Measurements from ENCODE around the gene IGF1R. TPM values are rescaled to one million over a fixed set of nuclear protein-coding genes. Genes with fewer than 3 reads are reported as not detected.
A peak's percentile ranks its signal among the peaks of the same experiment; 100 is the strongest.

The IGF1R gene
- total RNA-seq, 1 experiment from 2014 or later: 3.8 TPM

- BruUV-seq (replicated peaks): no TSS peak
- H3K79me2 ChIP-seq (ENCODE audit: low read length): no peaks in the 10 kb centered on the region; the same call in 1 of the 2 replicates
- H4K20me1 ChIP-seq (ENCODE audit: low read length): no peaks in the 10 kb centered on the region
- ChIA-PET POLR2A (ENCODE audit: unreplicated experiment) (no interaction called here), CTCF (no interaction called here)
- no peaks in the 10 kb centered on the region for H3K9me2 ChIP-seq (replicated peaks; ENCODE audit: low read length)
- no peaks in the 10 kb centered on the region for H3K9me3 ChIP-seq (ENCODE audit: low read length)
- H2AFZ ChIP-seq (ENCODE audit: low read length): no peak overlapping the region
- intact Hi-C loops (cut with micrococcal nuclease): no loop called here
- H3K36me3 ChIP-seq (ENCODE audit: low read depth, low read length): no peaks in the 10 kb centered on the region
- H3K4me1 ChIP-seq (ENCODE audit: insufficient read depth, low read length): peaks cover 7% of the 10 kb centered on the region
- no peaks in the 10 kb centered on the region for H3K27me3 ChIP-seq (ENCODE audit: low read length)
- DNase-seq (no peak), ATAC-seq (no peak)
- H3F3A ChIP-seq (ENCODE audit: low read length, unreplicated experiment): no peaks in the 10 kb centered on the region
- no peak for TF ChIP-seq EZH2phosphoT487 (IDR thresholded peaks at IDR 0.05; ENCODE audit: borderline replicate concordance, low read length)
- TF ChIP-seq EZH2 (IDR thresholded peaks at IDR 0.05; ENCODE audit: low read length, unreplicated experiment): no peak
- no peak for TF ChIP-seq CTCF (conservative IDR thresholded peaks at IDR 0.05; ENCODE audit: low read depth, low read length)
- H3K4me3 ChIP-seq (ENCODE audit: low read length): no peak overlapping the region
- no peak overlapping the region for H3K27ac ChIP-seq (ENCODE audit: low read length)
- H3K9ac ChIP-seq (ENCODE audit: low read length): no peak overlapping the region
- H3K4me2 ChIP-seq (ENCODE audit: low read length): no peak overlapping the region
These were observed 92.6 kb downstream of the IGF1R start for GRCh38 chr15:98740963-98741362.

- H3F3A ChIP-seq (ENCODE audit: low read length, unreplicated experiment): no peaks in the 10 kb centered on the region
- H2AFZ ChIP-seq (ENCODE audit: low read length): no peak overlapping the region
- no peaks in the 10 kb centered on the region for H3K36me3 ChIP-seq (ENCODE audit: low read depth, low read length)
- H3K27me3 ChIP-seq (ENCODE audit: low read length): no peaks in the 10 kb centered on the region
- no peaks in the 10 kb centered on the region for H3K9me2 ChIP-seq (replicated peaks; ENCODE audit: low read length)
- no peak overlapping the region for H3K4me3 ChIP-seq (ENCODE audit: low read length)
- no peak overlapping the region for H3K9ac ChIP-seq (ENCODE audit: low read length)
- peak; percentile 37 for ATAC-seq
- H3K4me2 ChIP-seq (ENCODE audit: low read length): no peak overlapping the region
- peaks cover 12% of the 10 kb centered on the region for H3K4me1 ChIP-seq (ENCODE audit: insufficient read depth, low read length)
- TF ChIP-seq EZH2phosphoT487 (IDR thresholded peaks at IDR 0.05; ENCODE audit: borderline replicate concordance, low read length): no peak
- no peak for TF ChIP-seq EZH2 (IDR thresholded peaks at IDR 0.05; ENCODE audit: low read length, unreplicated experiment)
- TF ChIP-seq CTCF (conservative IDR thresholded peaks at IDR 0.05; ENCODE audit: low read depth, low read length): no peak
- ChIA-PET CTCF (no interaction called here), POLR2A (ENCODE audit: unreplicated experiment) (no interaction called here)
- DNase-seq: peak; percentile 22
- no TSS peak for BruUV-seq (replicated peaks)
- H3K27ac ChIP-seq (ENCODE audit: low read length): peak overlapping the region; percentile 29
- intact Hi-C loops (cut with micrococcal nuclease): no loop called here
- H3K79me2 ChIP-seq (ENCODE audit: low read length): no peaks in the 10 kb centered on the region; the same call in 1 of the 2 replicates
- H3K9me3 ChIP-seq (ENCODE audit: low read length): no peaks in the 10 kb centered on the region
- H4K20me1 ChIP-seq (ENCODE audit: low read length): no peaks in the 10 kb centered on the region
These were observed 94.8 kb downstream of the IGF1R start for GRCh38 chr15:98743177-98743576.

GRCh38 chr15:98744506-98744905 lies 96.2 kb downstream of the IGF1R start:
- DNase-seq (no peak), ATAC-seq (no peak)
- no peak for TF ChIP-seq EZH2 (IDR thresholded peaks at IDR 0.05; ENCODE audit: low read length, unreplicated experiment)
- no peak for TF ChIP-seq EZH2phosphoT487 (IDR thresholded peaks at IDR 0.05; ENCODE audit: borderline replicate concordance, low read length)
- TF ChIP-seq CTCF (conservative IDR thresholded peaks at IDR 0.05; ENCODE audit: low read depth, low read length): no peak
- H3K79me2 ChIP-seq (ENCODE audit: low read length): no peaks in the 10 kb centered on the region
- H2AFZ ChIP-seq (ENCODE audit: low read length): no peak overlapping the region
- H3K4me1 ChIP-seq (ENCODE audit: insufficient read depth, low read length): peaks cover 12% of the 10 kb centered on the region
- H3K4me2 ChIP-seq (ENCODE audit: low read length): no peak overlapping the region
- H3K9me2 ChIP-seq (replicated peaks; ENCODE audit: low read length): no peaks in the 10 kb centered on the region
- H3K9ac ChIP-seq (ENCODE audit: low read length): no peak overlapping the region
- CTCF ChIA-PET: no interaction called here
- POLR2A ChIA-PET (ENCODE audit: unreplicated experiment): no interaction called here
- intact Hi-C loops (cut with micrococcal nuclease): no loop called here
- no peaks in the 10 kb centered on the region for H3K9me3 ChIP-seq (ENCODE audit: low read length)
- no TSS peak for BruUV-seq (replicated peaks)
- H4K20me1 ChIP-seq (ENCODE audit: low read length): no peaks in the 10 kb centered on the region
- no peaks in the 10 kb centered on the region for H3K27me3 ChIP-seq (ENCODE audit: low read length)
- no peak overlapping the region for H3K4me3 ChIP-seq (ENCODE audit: low read length)
- H3F3A ChIP-seq (ENCODE audit: low read length, unreplicated experiment): no peaks in the 10 kb centered on the region
- H3K27ac ChIP-seq (ENCODE audit: low read length): no peak overlapping the region
- H3K36me3 ChIP-seq (ENCODE audit: low read depth, low read length): no peaks in the 10 kb centered on the region
